ENCODE results near the gene UBE2D4.
"Not testable (repeated sequence)": the region's sequence is repeated elsewhere in the genome, so short reads cannot be mapped to it uniquely, and the experiment has no call there.

The UBE2D4 gene

DNA sequence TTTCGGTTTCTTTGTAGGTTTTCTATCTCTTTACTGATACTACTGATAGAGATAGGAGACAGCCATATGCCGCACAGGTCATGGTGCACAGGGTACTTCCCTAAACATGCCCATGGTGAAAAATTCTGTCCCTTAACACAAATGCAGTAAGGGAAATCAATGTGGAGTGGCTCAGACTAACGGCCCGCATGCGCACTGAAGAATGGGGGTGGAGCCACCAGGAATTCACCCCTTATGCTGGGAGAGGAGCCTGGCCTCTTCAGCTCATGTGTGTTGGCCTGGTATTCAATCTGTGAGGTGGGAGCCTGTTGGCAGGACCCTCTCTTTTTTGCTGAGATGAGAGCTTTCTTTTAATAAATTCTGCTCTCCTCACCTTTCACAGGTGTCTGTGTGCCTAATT, 11.4 kb upstream of the UBE2D4 start:
- DNase-seq = no peak

DNA sequence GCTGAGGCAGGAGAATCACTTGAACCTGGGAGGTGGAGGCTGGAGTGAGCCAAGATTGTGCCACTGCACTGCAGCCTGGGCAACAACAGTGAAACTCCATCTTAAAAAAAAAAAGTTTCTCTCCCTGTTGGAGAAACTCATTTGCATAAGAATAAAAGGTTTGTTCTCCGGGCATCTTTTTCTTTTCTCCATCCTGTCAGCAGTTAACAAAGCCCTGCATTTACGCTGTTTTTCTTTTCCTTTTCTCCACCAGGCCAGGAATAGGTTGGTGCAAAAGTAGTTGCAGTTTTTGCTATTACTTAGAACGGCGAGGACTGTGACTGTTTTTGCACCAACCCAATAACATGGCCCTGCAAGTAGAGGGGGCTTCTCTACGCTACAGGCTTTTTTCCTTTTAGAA, 10.3 kb upstream of the UBE2D4 start:
- DNase-seq = no peak

DNA sequence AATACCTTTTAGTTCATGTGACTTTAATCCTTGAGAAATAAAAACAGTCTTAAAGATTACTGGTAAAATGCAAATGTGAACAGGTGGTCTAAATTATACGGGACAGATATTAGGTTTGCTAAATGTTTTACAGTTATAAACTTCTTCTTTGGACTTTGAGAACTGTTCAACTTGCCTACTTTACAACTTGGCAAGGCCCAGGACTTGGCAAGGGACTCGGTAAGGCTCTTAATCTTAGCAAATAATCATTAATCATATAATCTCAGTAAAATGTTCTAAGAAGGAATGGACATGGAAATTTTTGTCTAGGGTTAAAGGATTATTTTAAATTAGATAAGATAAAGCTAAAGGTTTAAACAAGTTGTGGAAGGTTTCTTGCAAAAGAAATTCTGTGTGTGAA, 4.8 kb upstream of the UBE2D4 start:
- no peak for DNase-seq

DNA sequence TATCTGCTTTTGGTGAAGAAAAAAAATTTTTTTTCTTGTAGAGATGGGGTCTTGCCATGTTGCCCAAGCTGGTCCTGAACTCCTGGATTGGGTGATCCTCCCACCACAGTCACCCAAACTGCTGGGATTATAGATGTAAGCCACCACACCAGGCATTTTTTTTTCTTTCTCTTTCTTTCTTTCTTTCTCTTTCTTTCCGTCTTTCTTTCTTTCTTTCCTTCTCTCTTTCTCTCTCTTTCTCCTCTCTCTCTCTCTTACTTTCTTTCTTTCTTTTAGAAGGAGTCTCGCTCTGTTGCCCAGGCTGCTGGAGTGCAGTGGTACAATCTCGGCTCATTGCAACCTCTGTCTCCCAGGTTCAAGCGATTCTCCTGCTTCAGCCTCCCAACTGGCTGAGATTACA, 3.5 kb upstream of the UBE2D4 start:
- no peak for DNase-seq

DNA sequence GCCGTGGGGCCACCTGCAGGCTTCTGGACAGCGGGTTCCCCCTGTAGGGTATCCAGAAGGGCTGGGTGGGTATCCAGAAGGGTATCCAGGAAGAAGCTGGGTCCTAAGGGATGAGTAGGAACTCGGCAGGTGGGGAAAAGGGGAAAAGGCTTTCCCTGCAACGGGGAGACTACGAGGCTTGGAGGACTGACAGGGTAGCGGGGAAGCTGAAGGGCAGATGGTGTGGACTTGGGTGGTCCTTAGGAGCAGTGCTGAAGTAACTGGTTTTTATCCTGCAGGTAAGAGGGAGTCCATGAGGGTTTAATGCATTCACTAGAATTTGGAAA, 525 bp downstream of the UBE2D4 start:
- DNase-seq = no peak

DNA sequence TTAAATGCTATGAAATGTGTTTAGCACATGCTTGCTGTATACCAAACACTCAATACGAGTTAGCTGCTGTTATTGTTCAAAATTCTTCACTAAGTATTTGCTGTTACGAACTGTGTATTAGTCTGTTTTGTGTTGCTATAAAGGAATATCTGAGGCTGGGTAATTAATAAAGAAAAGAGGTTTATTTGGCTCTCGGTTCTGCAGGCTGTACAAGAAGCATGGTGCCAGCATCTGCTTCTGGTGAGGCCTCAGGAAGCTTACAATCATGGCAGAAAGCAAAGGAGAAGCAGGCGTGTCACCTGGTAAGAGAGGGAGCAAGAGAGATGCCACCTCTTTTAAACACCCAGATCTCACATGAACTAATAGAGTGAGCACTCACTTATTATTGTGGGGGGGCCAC, 1.6 kb downstream of the UBE2D4 start:
- no peak for DNase-seq

DNA sequence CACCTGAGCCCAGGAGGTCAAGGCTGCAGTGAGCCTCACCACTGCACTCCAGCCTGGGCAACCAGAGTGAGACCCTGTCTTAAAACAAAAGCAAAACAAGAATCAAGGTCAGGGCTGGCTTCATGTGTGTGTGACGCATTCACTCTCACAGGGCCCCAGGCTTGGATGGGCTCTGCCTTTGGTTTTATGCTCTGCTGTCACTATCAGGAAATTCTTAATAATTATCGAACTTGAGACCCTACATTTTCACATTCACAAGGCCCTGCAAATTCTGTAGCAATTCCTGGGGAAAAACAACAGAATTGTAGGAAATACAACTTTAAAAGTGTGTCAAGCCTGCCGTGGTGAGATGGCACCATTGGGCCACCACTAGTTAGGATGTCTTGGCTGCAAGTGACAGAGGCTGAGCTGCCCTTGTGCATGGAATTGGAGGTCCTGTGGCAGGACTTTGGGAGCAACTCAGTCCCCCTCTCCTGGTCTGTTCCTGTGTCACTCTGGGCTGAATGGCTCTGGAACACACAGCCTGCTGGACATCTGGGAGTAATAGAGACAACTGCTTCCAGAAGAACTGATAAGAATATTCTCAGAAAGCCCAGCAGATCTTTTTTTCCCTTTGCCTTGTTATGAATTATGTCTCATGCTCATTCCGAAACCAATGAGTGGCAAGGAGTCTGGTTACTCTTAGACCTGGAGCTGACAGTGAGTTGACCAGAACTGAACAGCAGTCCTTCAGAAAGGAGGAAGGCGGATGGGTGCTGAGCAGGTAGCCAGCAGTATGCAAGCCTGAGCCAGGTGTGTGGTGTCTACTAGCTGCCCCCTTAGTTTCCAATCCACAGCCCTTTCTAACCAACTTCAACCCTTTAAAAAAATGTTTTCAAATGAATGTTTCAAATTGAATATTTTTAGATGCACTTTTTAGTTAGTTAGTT, 3.6 kb downstream of the UBE2D4 start:
- DNase-seq = no peak

DNA sequence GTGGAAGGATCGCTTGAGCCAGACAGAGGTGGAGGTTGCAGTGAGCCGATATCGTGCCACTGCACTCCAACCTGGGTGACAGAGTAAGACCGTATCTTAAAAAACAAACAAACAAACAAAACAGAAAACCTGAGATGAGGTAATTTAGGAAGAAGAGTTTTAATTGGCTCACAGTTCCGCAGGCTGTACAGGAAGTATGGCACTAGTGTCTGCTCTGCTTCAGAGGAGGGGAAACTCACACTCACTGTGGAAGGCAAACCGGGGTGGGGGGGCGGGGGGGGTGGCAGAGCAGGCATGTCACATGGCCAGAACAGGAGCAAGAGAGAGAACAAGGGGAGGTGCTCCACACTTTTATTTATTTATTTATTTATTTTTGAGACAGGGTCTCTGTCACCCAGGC, 5.1 kb downstream of the UBE2D4 start:
- no peak for DNase-seq

DNA sequence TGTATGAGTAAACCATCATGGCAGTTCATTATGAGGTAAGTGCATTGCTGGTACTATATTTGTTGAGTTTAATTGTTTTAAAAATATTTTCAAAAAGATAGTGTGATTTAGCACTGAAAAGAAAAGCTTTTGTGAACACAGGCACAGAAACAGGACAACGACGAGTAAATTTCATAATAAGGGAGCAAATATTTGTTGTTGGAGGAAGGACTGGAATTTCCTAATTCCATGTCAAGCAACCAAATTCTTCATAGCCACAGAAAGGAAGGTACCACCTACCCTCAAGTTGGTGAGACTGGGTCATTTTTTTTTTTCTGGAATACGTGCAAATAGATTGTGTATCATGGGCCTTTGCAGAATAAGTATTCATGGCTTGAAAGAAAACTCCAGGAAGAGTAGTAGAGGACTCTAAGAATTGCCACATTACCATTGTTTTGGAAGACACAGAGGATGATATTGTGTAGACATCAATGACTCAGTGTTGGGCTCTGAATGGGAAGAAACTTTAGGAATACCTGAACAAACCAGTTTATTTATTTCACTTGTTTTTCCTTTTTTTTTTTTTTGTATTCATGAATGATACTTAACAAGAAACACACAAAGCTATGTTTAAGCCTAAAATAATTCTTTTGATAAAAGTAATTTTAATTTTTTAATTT, 7.8 kb downstream of the UBE2D4 start:
- DNase-seq = no peak

DNA sequence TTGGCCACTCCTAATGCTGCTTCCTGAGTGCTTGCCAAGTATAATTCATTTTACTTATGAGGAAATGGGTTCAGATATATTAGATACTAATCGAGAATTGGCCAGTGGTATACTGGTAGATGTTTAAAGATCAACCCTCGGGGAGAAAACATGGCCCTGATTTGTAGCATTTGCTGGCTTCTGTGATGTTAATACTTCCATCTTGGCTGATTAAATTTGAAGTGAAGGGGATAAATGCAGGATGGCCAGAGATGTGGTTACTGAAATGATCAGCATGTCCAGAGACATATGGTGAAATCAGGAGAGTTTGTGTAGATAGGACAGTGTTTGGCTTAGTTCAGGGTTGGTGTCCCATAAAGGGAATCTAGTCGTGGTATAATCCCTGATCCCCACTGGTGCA, 11.2 kb downstream of the UBE2D4 start:
- no peak for DNase-seq

DNA sequence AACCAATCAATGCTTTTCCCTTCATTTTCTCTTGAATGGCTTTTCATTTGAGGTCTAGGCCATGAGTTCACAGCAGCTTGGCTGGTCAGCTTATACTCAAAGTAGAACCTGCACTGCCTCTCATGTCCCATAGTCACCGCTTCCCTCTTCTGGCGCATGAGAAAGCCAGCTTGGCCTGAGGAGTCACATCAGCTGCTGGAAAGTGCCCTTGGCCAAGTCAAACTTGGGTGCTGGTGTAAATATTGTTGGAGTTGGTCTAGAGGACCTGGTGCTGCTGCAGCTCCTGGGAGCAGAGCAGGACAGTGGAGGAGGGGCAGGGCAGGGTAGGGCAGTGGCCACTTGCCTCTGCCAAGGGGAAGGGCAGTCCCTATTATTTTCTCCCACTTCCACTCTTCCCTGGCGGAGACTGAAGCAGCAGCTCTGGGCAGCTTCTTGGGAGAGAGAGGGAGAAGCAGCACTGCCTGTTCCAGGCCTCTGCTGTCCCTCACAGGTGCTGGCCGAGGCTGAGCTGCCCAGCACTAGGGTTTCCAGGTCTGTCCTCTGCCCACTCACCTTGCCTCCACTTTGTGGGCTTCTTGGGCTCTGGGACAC, 12.8 kb downstream of the UBE2D4 start:
- DNase-seq = no peak

DNA sequence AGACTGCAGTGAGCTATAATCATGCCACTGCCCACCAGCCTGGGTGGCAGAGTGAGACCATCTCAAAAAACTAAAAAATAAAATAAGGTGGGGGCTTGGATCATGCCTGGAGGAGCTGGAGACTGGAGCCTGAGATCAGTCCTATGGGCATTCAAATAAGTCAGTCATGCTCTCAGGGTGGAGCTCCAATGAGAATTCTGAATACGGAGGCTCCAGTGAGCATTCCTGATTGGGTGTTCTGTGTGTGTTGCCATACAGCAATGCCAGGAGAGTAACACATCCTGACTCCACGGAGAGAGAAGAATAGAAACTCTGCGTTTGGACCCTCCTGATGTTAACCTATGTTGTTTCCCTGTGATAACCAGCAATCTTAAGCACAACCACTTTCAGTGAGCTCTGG, 16.0 kb downstream of the UBE2D4 start:
- DNase-seq = no peak

DNA sequence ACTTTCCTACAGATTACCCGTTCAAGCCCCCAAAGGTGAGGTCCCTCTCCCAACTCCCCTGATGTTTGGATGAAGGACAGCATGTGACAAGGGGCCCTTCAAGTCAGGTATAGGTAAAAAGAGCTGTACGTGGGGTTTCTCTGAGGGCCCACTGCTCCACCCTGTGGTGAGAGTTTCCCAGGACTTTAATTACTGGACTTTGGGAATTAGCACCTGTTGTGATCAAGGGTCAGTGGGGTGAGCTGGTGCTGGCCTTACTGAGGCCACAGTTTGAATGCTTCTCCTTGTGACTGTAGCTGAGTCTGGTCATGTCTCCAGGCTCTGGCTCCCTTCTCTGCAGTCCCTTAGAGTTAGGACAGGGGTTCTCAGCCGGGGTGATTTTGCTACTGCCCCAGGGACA, 16.8 kb downstream of the UBE2D4 start:
- no peak for DNase-seq

DNA sequence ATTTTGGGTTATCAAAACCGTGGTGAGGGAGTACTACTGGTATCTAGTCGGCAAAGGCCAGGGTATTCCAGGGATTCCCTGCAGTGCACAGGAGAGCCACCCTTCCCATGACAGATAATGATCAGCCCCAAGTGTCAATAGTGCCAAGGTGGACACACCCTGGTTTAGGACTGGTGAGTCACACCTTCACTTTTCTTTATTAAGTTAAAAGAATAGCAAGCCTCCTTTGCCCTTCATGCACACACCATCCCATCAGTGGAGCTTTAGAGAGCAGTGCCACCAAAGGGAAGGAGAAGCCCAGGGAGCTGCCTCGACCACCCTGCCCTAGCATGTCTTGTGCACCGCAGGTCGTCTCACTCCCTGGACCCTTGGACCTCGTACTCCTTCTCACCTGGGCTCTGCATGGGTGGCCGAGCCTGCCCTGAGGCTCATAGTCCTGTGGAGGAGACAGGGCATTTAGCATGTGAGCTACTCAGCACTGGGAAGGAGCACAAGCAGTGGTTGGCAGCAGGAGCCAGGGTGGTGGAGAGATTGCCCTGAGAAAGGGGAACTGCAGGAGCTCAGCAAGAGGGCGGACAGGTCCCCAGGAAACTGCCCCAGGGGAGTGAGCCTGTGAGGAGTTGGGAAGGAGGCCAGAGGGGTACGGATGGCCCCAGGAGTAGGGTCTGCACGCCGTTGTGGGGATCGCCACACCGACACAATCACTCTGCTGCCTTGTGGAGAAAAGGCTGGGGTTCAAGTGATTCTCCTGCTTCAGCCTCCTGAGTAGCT, 17.4 kb downstream of the UBE2D4 start:
- no peak for DNase-seq

DNA sequence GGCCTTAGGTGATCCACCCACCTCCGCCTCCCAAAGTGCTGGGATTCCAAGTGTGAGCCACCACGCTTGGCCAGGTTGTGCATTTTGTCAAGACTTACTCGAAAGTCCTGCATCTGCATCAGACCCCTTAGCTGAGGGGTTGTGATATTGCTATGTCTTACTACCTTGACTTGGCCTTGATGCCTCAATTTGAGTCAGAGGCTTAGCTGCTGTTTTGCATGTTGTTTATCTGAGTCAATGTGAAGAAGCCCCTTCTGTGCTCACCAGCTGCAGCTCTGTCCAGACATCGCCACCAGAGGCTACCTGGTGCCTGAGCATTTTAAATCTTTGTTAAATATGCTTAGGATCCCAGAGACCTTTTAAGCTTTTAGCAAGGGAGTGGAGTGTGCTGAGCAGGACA, 18.1 kb downstream of the UBE2D4 start:
- no peak for DNase-seq

DNA sequence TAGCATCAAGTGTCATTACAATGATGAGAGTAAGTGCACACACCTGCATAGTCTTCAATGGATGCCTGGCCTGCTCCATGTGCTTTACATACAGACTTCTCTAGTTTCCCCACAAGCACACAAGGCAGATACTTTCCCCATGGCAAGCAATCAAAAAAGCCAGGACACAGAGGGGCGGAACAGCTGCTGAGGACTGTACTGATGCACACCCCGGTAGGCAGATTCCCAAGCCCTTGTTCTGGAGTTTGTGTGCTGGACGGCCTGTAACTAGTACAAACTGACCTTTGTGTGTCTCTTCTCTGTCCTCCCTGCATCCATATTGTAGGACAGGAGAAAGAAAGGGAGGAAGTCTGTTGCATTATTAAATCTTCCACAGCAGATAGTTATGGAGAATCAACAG, 25.8 kb downstream of the UBE2D4 start:
- DNase-seq = no peak

DNA sequence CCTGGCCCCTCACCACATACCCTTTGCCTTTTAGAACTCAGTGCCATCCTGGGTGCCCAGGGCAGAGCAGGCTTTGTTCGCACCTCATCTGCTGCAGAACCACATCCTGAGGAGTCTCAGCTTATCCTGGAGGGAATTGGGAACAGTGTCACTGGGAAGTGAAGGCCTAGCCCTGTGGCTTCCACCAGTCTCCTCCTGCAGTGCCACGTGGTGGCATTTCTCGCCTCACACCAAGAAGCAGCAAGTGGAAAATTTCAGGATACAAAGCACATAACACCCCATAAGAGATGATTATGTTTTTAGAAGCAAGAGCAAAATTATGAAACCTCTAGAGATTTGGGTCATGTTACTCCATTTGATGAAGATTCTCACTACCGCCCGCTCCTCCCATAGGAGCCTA, 26.8 kb downstream of the UBE2D4 start:
- DNase-seq = no peak

DNA sequence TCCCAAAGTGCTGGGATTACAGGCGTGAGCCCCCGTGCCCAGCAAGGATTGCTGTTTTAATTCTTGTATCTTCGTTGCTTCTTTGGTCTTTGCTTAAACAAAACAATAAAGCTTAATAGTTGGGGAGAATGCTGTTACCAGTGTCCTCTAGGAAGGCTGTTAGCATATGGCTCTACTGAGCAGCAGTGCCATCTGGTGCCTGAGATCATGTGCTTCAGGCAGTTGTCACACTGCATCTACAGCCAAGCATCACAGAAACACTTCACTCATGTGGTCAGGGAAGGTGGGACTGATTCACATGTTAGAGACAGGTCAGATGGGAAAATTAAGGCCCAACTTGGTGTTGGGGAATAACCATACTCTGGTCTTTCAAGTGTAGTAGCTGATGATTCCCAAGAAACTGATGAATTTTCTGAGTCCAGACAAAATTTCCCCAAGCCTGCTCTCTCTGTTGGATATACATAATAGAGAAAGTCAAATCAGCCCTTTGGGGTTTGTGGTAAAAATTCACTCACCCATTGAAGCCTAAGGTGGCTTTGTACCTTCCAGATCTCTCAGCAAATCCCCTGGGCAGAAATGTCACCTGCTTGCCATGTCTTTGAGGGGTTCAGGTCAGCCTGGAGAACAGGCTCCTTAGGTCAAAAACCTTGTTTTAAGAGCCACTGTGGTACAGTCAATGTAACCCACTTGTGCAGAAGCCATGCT, 28.4 kb downstream of the UBE2D4 start:
- DNase-seq = peak; percentile 45

DNA sequence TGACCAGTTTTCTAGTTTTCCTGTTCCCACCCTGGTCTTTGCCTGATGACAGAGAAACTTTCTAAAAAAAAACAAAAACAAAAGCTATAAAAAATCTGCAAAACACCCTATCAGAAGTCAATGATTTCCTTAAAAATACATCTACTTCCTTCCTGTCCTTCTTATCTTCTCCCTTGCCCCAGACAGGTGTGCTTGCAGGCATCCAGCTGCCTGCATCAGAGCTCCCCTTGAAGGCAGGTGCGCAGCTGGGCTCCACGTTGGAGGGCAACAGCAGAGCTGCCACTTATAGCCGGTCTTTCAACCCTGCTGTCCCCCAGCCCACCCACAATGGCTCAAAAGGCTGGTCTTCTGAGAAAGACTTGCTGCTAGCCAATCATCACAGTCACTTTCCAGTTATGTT, 29.8 kb downstream of the UBE2D4 start:
- peak; percentile 43 for DNase-seq

DNA sequence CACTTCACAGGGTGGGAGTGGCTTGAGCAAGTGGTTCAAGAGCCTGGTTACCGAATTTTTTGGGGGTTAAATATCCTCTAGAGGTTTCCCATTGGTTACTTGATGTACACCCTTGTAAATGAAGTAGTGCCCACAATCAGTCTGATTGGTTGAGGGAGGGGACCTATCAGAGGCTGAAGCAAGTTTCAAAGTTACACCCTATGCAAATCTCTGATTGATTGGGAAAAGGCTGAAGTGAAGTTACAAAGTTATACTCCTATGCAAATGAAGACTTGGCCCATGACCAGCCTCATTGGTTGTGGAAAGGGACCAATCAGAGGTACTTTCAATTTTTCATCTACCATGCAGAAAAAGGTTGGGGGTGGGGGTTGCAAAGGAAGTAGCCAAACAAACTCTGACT, 34.7 kb downstream of the UBE2D4 start:
- DNase-seq = no peak

DNA sequence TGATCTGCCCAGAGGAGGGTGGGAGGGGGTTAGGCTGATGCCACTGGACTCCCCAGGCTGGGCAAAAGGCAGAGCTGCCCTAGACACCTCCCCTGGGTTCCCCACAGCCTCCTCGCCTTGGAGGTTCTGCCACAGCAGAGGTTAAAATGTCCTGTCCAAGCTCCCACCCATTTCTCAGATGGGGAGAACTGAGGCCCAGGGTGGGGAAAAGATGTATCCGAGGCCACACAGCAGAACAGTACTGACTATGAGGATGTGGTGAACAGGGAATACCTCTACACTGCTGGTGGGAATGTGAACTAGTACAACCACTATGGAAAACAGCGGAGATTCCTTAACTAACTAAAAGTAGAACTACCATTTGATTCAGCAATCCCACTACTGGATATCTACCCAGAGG, 40.2 kb downstream of the UBE2D4 start:
- DNase-seq = not testable (repeated sequence)

DNA sequence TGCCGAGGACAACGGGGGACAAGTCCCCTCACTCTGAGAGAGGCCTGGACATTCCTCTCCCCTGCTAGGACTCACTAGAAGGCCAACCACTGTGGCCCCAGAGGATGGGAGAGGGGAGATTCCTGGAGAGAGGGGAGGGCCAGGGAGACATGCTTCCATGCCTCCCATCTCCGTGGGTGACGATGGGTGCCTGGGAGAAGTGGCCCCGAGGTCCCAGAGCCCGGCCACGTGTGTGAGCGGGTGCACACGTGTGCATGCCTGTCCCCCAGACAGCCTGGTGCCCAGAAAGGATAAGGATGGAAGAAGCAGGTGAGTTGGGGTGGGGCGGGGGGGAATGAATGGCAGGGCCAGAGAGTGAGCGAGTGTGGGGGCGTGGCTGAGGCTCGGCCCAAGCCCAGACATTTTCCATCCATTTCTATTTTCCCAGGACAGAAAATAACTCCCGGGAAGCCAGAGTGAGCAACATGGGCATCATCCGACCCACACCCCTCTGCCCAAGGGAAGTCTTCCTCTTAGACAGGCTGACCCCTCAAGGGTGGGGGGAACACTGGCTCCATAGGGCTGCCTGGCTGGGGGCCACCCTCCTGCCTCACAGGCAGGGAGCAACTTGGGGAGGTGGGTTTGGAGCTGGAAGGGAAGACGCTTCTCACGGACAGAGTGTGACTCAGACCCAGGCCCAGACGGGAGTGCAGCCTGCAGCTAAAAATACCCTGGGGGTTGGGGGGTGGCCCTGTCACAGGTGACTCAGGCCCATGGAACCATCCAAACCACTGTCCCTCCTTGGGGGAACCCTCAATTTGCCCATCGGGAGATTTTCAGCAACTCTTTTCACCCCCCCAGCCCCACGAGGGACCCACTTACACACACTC, 42.2 kb downstream of the UBE2D4 start:
- not testable (repeated sequence) for DNase-seq

Data from NCI-H146 (cell line).